Eye (tissue), 1 donor: ENCODE results near the gene MIF4GD.
"Not testable (repeated sequence)": the region's sequence is repeated elsewhere in the genome, so short reads cannot be mapped to it uniquely, and the experiment has no call there.

Source experiments
- DNase-seq: peaks from one replicate; pipeline ENCODE4 v3.0.0-alpha.2; 2015

The MIF4GD gene

GRCh38 chr17:75288359-75288758, 17.3 kb upstream of the MIF4GD start:
- DNase-seq: no peak

GRCh38 chr17:75287221-75287620, 16.2 kb upstream of the MIF4GD start:
- no peak for DNase-seq

DNA sequence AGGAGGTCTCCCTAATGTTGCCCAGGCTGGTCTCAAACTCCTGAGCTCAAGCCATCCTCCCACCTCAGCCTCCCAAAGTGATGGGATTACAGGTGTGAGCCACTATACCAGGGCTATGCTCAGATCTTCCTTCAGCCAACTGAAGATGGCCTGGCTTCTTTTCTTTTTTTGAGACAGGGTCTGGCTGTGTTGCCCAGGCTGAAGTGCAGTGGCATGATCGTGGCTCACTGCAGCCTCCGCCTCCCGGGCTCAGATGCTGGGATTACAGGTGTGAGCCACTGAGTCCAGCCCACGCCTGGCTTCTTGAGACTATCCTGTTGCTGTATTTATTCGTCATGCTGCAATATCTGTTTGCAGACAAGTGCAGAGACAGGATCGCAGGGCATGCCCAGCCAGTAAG, 14.1 kb upstream of the MIF4GD start:
- no peak for DNase-seq

- DNase-seq: not testable (repeated sequence)
Observed at GRCh38 chr17:75280189-75280588, 9.2 kb upstream of the MIF4GD start.

GRCh38 chr17:75277664-75278071, 6.6 kb upstream of the MIF4GD start:
- DNase-seq: no peak

GRCh38 chr17:75273977-75274708, 3.1 kb upstream of the MIF4GD start:
- DNase-seq: no peak

DNA sequence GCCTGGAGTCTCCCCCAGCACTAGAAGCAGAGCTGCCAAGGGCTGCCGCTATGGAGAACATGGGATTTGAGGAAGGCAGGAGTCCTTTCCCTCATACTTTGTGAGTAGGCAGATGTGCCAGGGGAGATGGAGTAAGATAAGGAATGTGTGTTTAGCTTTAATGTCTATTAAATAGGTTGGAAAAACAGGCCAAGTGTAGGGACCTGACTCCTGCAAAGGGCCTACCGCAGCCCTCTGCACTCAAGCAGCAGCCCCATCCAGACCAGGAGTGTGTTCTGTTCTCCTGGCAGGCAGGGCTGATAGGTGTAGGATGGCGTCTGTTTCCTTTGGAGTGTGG, 1.8 kb upstream of the MIF4GD start:
- no peak for DNase-seq

GRCh38 chr17:75271955-75272847, 1.2 kb upstream of the MIF4GD start:
- DNase-seq: no peak

- peak; percentile 93 for DNase-seq
Observed at GRCh38 chr17:75271233-75271954, 363 bp upstream of the MIF4GD start.

DNA sequence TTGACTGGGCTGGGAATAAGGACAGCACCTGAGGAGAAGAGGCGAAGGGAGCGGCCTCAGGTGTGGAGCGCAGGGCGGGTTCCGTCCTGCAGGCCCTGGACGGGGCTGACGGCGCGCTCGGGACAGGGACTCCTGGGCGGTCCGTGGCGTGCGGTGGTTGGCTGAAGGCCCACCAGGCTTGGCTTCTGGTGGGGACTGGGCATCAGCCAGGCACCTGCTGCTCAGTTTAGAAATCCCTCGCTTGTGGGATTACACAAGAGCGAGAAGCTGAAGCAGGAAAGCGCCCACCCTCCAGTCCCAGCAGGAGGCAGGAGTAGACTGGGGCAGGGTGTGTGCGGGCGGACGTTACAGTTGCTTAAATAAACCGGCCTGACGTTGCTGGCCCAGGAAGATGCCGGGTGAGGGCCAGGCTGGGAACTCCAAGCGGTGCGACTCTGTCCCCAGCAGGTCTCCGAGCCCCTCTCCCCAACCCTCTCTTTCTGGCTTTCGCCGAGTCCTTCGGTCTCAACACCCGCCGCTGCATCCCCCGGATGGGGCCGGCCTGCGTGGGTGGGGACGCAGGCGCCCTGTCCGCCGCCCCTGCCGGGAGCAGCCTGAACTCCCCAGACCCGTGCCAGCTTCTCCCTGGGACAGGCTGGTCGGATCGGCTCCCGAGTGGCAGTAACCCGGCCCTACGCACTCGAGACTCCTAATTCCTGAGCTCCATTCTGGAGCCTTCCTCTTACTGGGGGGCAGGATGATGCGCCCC, 639 bp downstream of the MIF4GD start:
- peak; percentile 84 for DNase-seq

DNA sequence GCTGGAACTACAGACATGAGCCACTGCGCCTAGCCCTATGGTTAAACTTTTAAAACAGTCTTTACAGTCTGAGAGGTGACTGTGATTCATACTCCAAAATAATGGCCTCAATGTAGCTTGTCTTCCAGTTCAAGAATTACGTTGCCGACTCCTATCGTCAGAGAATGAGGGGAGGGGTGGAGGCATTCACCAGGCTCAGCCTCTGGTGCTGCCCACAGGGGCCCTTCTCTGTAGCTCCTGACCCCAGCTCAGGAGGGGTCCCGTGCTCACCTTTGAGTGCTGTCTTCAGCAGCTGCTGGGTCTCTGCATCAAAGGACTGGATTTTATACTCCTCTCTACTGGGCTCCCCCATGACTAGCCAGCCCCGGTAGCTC, 1.2 kb downstream of the MIF4GD start:
- DNase-seq: no peak

GRCh38 chr17:75267411-75268232, 3.4 kb downstream of the MIF4GD start:
- DNase-seq: no peak

DNA sequence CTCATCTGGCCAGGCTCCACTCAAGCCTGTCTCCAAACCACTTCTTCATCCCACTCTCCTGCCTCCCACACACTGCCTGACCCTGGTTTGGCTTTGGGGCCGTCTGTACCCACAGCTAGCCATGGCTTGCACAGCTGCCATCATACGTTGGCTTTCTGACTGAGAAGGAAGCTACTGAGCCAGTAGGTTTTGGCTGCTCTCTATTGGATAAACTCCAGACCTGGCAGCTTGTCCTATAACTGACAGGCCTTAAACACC, 3.9 kb downstream of the MIF4GD start:
- no peak for DNase-seq

- peak; percentile 30 for DNase-seq
Observed at GRCh38 chr17:75266316-75267152, 4.5 kb downstream of the MIF4GD start.

- DNase-seq: no peak
Observed at GRCh38 chr17:75265614-75266315, 5.3 kb downstream of the MIF4GD start.

GRCh38 chr17:75263055-75263454, 8.0 kb downstream of the MIF4GD start:
- no peak for DNase-seq

- DNase-seq: no peak
Observed at GRCh38 chr17:75262112-75262606, 8.9 kb downstream of the MIF4GD start.

DNA sequence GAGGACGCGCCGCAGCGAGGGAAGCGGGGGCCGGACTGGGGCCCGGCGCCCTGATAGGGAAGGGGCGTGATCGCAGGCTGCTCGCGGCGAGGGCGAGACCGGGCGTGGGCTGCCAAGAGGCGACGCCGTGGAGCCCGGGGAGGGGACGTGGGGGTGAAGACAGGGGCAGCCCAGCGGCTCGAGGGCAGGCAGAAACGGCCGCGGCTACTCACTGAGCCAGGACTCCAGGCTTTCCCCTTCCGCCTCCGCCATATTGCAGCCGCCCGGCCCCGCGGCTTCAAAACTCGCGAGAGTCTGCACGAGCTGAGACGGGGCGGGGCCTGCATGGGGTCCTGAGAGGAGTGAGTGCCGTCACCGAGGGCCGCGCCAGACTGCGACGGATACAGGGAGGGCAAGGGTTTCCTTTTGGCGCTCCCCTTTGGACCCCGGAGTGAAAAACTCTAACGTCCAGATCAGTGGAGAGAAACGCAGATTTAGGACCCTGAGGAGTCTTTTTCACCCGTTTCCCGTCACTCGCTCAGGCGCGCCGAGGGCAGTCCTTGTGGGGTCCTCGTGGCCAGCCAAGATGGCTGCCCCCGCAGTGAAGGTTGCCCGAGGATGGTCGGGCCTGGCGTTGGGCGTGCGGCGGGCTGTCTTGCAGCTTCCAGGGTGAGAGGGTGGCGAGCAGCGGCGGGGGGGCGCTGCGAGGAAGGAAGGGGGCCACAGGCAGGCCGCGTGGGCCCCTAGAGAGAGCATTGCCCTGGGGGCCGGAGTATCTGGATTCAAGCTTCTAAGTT, 9.5 kb downstream of the MIF4GD start, which contains the start of the genes GGA3 and MRPS7:
TSS of gene GGA3 (minus strand) at position 271 of the 776 bp plus-strand sequence. CDS start at position 252, 19 bp downstream.
TSS of gene MRPS7 (plus strand) at position 544 of the 776 bp plus-strand sequence. CDS start at position 566, 22 bp downstream.
- peak; percentile 99 for DNase-seq

- no peak for DNase-seq
Observed at GRCh38 chr17:75260641-75261335, 10.2 kb downstream of the MIF4GD start.
